Epithelial cell of proximal tubule (primary cell): ENCODE data around the gene IP6K3. TPM values are rescaled to one million over a fixed set of nuclear protein-coding genes. Genes with fewer than 3 reads are reported as not detected.
A peak's percentile ranks its signal among the peaks of the same experiment; 100 is the strongest.

ENCODE experiments used
- DNase-seq: peaks from one replicate; pipeline ENCODE4 v3.0.0-alpha.2; 2011; ENCODE audit warnings: low read depth
- H3K4me3 ChIP-seq: 2 replicates; pipeline ENCODE4 v1.5.1; 2011; ENCODE audit warnings: low read depth, mild to moderate bottlenecking, low read length
- CTCF ChIP-seq: conservative IDR thresholded peaks from 2 replicates; pipeline ENCODE4 v1.5.1; 2012; ENCODE audit warnings: low read depth, mild to moderate bottlenecking, low read length
- total RNA-seq: library from RNA; depleted of rRNA; stranded (reverse); fragments of >200 nt; gene quantifications from 2 replicates; pipeline ENCODE4 v1.2.3, GENCODE V29; 2015

The IP6K3 gene
- total RNA-seq, 1 donor from 2014 or later = 0.40 TPM

GRCh38 chr6:33744001-33744848 lies 2.5 kb downstream of the IP6K3 start:
- DNase-seq = no peak
- H3K4me3 ChIP-seq = no peak overlapping the region
- TF ChIP-seq CTCF = peak; percentile 94

DNA sequence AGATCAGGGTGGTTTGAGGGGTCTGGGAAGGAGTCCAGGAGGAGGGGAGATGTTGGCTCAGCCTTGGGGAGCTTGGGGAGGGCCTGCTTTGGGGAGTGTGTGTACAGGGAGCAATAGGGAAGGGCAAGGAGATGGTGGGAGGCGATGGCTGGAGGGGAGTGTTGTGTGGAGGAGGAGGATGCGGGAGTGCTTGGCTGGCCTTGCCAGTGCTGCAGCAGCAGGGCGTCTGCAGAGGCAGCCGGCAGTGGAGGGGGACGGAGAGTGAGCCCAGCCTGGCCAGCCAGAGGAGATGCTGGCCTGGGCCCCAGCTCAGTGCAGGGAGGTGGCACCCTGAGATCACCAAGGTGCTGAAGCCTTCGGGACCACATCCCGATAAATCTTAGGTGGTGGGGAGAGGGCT lies 3.9 kb downstream of the IP6K3 start:
- TF ChIP-seq CTCF = no peak
- no peak for DNase-seq
- H3K4me3 ChIP-seq = no peak overlapping the region

- no peak for TF ChIP-seq CTCF
- no peak for DNase-seq
Measured at GRCh38 chr6:33742092-33742491, 4.6 kb downstream of the IP6K3 start.

GRCh38 chr6:33740794-33741193 lies 5.9 kb downstream of the IP6K3 start:
- H3K4me3 ChIP-seq = no peak overlapping the region
- no peak for TF ChIP-seq CTCF
- DNase-seq = no peak

More at GRCh38 chr6:33742092-33742491, 4.6 kb downstream of the IP6K3 start:
- H3K4me3 ChIP-seq = no peak overlapping the region

GRCh38 chr6:33740204-33740608 lies 6.5 kb downstream of the IP6K3 start:
- no peak for DNase-seq
- H3K4me3 ChIP-seq = no peak overlapping the region
- TF ChIP-seq CTCF = no peak

DNA sequence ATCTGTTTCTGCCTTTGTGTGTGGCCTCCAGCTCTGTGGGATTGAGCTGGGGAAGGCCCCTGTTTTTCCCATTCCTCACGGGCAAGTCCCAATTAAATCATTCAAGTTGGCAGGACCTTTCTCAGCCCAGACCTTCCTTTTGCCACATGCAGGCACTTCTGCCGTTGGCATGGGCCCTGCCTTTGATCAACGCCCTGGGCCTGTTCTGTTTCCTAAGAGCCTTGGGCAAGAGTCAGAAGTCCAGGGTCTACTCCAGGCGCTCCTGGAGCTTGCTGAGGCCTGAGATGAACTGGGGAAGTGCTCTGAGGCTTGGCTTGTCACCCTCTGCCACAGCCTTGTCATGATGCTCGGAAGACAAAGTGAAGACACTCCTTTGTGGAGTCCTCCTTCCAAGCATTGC lies 7.1 kb downstream of the IP6K3 start:
- DNase-seq = no peak
- no peak for TF ChIP-seq CTCF
- H3K4me3 ChIP-seq = no peak overlapping the region

- no peak overlapping the region for H3K4me3 ChIP-seq
- no peak for DNase-seq
- no peak for TF ChIP-seq CTCF
Measured at GRCh38 chr6:33738879-33739278, 7.8 kb downstream of the IP6K3 start.
